Measurements from ENCODE around the gene GSS. TPM values are rescaled to one million over a fixed set of nuclear protein-coding genes. Genes with fewer than 3 reads are reported as not detected.

Gene GSS
- total and polyA plus RNA-seq, 4 donors, result 32.6 to 52.7 (median 47.9) TPM

DNA sequence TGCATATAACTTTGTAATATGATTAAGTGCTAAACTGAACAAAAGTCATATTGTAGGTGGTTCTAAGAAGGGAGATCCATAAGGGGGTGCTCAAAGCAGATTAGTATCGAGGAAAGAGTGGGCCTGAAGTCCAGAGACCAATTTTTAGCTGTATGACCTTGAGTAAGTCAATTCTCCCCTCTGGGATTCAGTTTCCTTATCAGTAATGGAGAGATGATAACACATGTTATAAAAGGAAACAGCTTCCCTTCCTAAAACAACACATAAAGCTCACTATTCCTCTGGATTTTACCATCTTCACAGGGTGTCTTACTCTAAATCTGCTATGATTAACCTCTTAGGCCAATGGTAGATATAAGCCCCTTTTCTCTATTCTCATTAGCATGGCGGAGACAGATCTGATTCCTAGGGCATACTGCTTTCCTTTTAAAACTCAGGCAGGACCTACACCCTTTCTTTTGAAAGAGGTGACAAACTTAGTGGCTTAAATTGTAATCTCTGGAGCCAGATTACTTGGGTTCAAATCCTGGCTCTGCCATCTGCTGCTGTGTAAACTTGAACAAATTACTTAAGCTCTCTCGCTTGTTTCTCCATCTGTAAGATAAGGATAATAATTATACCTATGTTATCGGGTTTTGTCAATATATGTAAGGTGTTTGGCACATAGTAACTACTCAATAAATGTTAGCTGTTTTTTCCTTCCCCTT lies 39.7 kb downstream of the GSS start:
- Histone ChIP-seq H3K27me3 (ENCODE audit: control insufficient read depth in 3 of 3, insufficient read depth in 3 of 3, low read length in 2 of 3) (no peaks in the 10 kb centered on the region), H3K9ac (ENCODE audit: insufficient read depth in 1 of 2, low read length in 2 of 2) (no peak overlapping the region), H3K4me3 (no peak overlapping the region), H3K4me1 (ENCODE audit: control insufficient read depth in 5 of 5, insufficient read depth in 5 of 5, low read length in 5 of 5) (peaks cover 0 to 3% (median 0%) of the 10 kb centered on the region in 5 donors), H3K27ac (ENCODE audit: low read depth in 1 of 2, low read length in 1 of 2) (peak overlapping the region in 1 of 2 donors; percentile 66), H3K9me3 (ENCODE audit: control insufficient read depth in 4 of 4, insufficient read depth in 3 of 4, low read length in 3 of 4) (no peaks in the 10 kb centered on the region), H3K36me3 (ENCODE audit: control insufficient read depth in 4 of 4, insufficient read depth in 4 of 4, low read length in 4 of 4) (peaks cover 2 to 26% (median 9%) of the 10 kb centered on the region in 4 donors)
- DNase-seq, result no peak
- no peak for ATAC-seq (ENCODE audit: insufficient read depth, low FRiP score)
- no peak for TF ChIP-seq CTCF (IDR thresholded peaks at IDR 0.05; ENCODE audit: control extremely low read depth, extremely low read depth)
- 90 to 94% methylated on average over 4 of the region's 4 CpGs for WGBS, 2 donors

DNA sequence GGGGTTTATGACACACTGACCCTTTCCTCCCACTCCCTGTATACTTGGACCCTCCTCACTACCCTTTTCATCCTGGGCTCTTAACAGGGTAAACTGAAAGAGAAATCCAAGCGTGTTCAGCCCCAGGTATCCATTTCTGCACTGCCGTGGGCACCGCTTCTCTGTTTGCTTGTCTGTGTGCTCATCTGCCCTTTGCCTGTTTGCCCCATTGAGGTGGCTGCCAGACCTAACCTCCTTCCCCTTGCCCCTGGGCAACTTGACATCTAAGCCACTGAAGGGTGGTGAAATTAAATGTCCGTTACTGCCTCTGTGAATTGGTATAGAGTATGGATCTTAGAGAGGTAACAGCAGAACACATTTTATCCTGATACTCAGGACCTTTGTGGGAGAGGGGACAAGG lies 40.5 kb downstream of the GSS start:
- peak overlapping the region in 1 of 2 donors; percentile 66 for H3K27ac ChIP-seq (ENCODE audit: low read depth in 1 of 2, low read length in 1 of 2)
- H3K9me3 ChIP-seq (ENCODE audit: control insufficient read depth in 4 of 4, insufficient read depth in 3 of 4, low read length in 3 of 4), result no peaks in the 10 kb centered on the region
- no peaks in the 10 kb centered on the region for H3K27me3 ChIP-seq (ENCODE audit: control insufficient read depth in 3 of 3, insufficient read depth in 3 of 3, low read length in 2 of 3)
- peaks cover 0 to 3% (median 0%) of the 10 kb centered on the region in 5 donors for H3K4me1 ChIP-seq (ENCODE audit: control insufficient read depth in 5 of 5, insufficient read depth in 5 of 5, low read length in 5 of 5)
- no peak overlapping the region for H3K9ac ChIP-seq (ENCODE audit: insufficient read depth in 1 of 2, low read length in 2 of 2)
- no peak for TF ChIP-seq CTCF (IDR thresholded peaks at IDR 0.05; ENCODE audit: control extremely low read depth, extremely low read depth)
- H3K36me3 ChIP-seq (ENCODE audit: control insufficient read depth in 4 of 4, insufficient read depth in 4 of 4, low read length in 4 of 4), result peaks cover 0 to 19% (median 4%) of the 10 kb centered on the region in 4 donors
- H3K4me3 ChIP-seq, result no peak overlapping the region
- WGBS, 2 donors, result 95 to 98% methylated on average over 4 of the region's 4 CpGs
- ATAC-seq (ENCODE audit: insufficient read depth, low FRiP score), result no peak
- no peak for DNase-seq

- Histone ChIP-seq H3K27me3 (ENCODE audit: control insufficient read depth in 3 of 3, insufficient read depth in 3 of 3, low read length in 2 of 3) (no peaks in the 10 kb centered on the region), H3K9ac (ENCODE audit: insufficient read depth in 1 of 2, low read length in 2 of 2) (no peak overlapping the region)
Observed at GRCh38 chr20:34907616-34908469, 47.8 kb downstream of the GSS start.

More at GRCh38 chr20:34907616-34908469, 47.8 kb downstream of the GSS start:
- 26% methylated on average over 7 of the region's 7 CpGs for WGBS, 2 donors
- H3K27ac ChIP-seq (ENCODE audit: low read depth in 1 of 2, low read length in 1 of 2), result peak overlapping the region; percentile 78
- no peak overlapping the region for H3K4me3 ChIP-seq
- H3K36me3 ChIP-seq (ENCODE audit: control insufficient read depth in 4 of 4, insufficient read depth in 4 of 4, low read length in 4 of 4), result no peaks in the 10 kb centered on the region
- peaks cover 3 to 12% (median 6%) of the 10 kb centered on the region in 5 donors for H3K4me1 ChIP-seq (ENCODE audit: control insufficient read depth in 5 of 5, insufficient read depth in 5 of 5, low read length in 5 of 5)
- H3K9me3 ChIP-seq (ENCODE audit: control insufficient read depth in 4 of 4, insufficient read depth in 3 of 4, low read length in 3 of 4), result no peaks in the 10 kb centered on the region
- ATAC-seq (ENCODE audit: insufficient read depth, low FRiP score) (peak; percentile 78), DNase-seq (peak; percentile 35 to 72 (median 53))
- no peak for TF ChIP-seq CTCF (IDR thresholded peaks at IDR 0.05; ENCODE audit: control extremely low read depth, extremely low read depth)

All from lung (tissue), 12 donors.